Mucosa of stomach (tissue), 1 donor: ENCODE results near the gene EFHC1.
"Not testable (repeated sequence)": the region's sequence is repeated elsewhere in the genome, so short reads cannot be mapped to it uniquely, and the experiment has no call there.

Experiments
- H3K27me3 ChIP-seq: one replicate; pipeline ENCODE4 v1.7.0; 2013; ENCODE audit warnings: mild to moderate bottlenecking, low read length; ENCODE audit not compliant: control insufficient read depth, insufficient read depth
- H3K36me3 ChIP-seq: one replicate; pipeline ENCODE4 v1.7.0; 2013; ENCODE audit warnings: low read length; ENCODE audit not compliant: control insufficient read depth, insufficient read depth
- H3K4me1 ChIP-seq: one replicate; pipeline ENCODE4 v1.7.0; 2013; ENCODE audit warnings: mild to moderate bottlenecking, low read length; ENCODE audit not compliant: control insufficient read depth, insufficient read depth
- H3K4me3 ChIP-seq: one replicate; pipeline ENCODE4 v1.7.0; 2013; ENCODE audit warnings: low read length
- H3K9ac ChIP-seq: one replicate; pipeline ENCODE4 v1.7.0; 2013; ENCODE audit warnings: mild to moderate bottlenecking, low read length, moderate library complexity
- H3K9me3 ChIP-seq: one replicate; pipeline ENCODE4 v1.7.0; 2013; ENCODE audit warnings: mild to moderate bottlenecking, low read length, moderate library complexity; ENCODE audit not compliant: control insufficient read depth
- donor health status: Pancreatic carcinoma.

EFHC1 gene

GRCh38 chr6:52388119-52388518, 32.0 kb upstream of the EFHC1 start:
- H3K4me3 ChIP-seq, H3K27me3 ChIP-seq, H3K9me3 ChIP-seq, H3K36me3 ChIP-seq, H3K9ac ChIP-seq: not testable (repeated sequence)
- H3K4me1 ChIP-seq, result peaks cover 45% of the 10 kb centered on the region

- no peaks in the 10 kb centered on the region for H3K27me3 ChIP-seq
- H3K4me3 ChIP-seq, result no peak overlapping the region
- peaks cover 44% of the 10 kb centered on the region for H3K4me1 ChIP-seq
- no peaks in the 10 kb centered on the region for H3K9me3 ChIP-seq
- no peaks in the 10 kb centered on the region for H3K36me3 ChIP-seq
- H3K9ac ChIP-seq, result no peak overlapping the region
Observed at GRCh38 chr6:52388790-52389189, 31.4 kb upstream of the EFHC1 start.

- Histone ChIP-seq H3K9ac (no peak overlapping the region), H3K27me3 (no peaks in the 10 kb centered on the region), H3K36me3 (no peaks in the 10 kb centered on the region), H3K4me1 (peaks cover 44% of the 10 kb centered on the region), H3K9me3 (no peaks in the 10 kb centered on the region), H3K4me3 (no peak overlapping the region)
Observed at GRCh38 chr6:52389264-52389625, 30.9 kb upstream of the EFHC1 start.

GRCh38 chr6:52389626-52390360, 30.3 kb upstream of the EFHC1 start:
- Histone ChIP-seq H3K4me3 (peak overlapping the region; percentile 0), H3K9ac (peak overlapping the region; percentile 7), H3K4me1 (peaks cover 42% of the 10 kb centered on the region), H3K9me3 (no peaks in the 10 kb centered on the region), H3K27me3 (no peaks in the 10 kb centered on the region), H3K36me3 (no peaks in the 10 kb centered on the region)

GRCh38 chr6:52390361-52390727, 29.8 kb upstream of the EFHC1 start:
- Histone ChIP-seq H3K4me3 (peak overlapping the region; percentile 0), H3K4me1 (peaks cover 45% of the 10 kb centered on the region)

GRCh38 chr6:52391599-52391998, 28.5 kb upstream of the EFHC1 start:
- no peaks in the 10 kb centered on the region for H3K27me3 ChIP-seq
- no peaks in the 10 kb centered on the region for H3K36me3 ChIP-seq
- peaks cover 57% of the 10 kb centered on the region for H3K4me1 ChIP-seq
- no peaks in the 10 kb centered on the region for H3K9me3 ChIP-seq
- no peak overlapping the region for H3K9ac ChIP-seq
- no peak overlapping the region for H3K4me3 ChIP-seq

More at GRCh38 chr6:52390361-52390727, 29.8 kb upstream of the EFHC1 start:
- Histone ChIP-seq H3K9me3 (no peaks in the 10 kb centered on the region), H3K27me3 (no peaks in the 10 kb centered on the region), H3K36me3 (no peaks in the 10 kb centered on the region), H3K9ac (peak overlapping the region; percentile 7)

GRCh38 chr6:52392944-52393343, 27.2 kb upstream of the EFHC1 start:
- no peak overlapping the region for H3K9ac ChIP-seq
- H3K4me1 ChIP-seq, result peaks cover 65% of the 10 kb centered on the region
- no peak overlapping the region for H3K4me3 ChIP-seq
- no peaks in the 10 kb centered on the region for H3K9me3 ChIP-seq
- H3K36me3 ChIP-seq, result no peaks in the 10 kb centered on the region
- H3K27me3 ChIP-seq, result no peaks in the 10 kb centered on the region

GRCh38 chr6:52393780-52394179, 26.4 kb upstream of the EFHC1 start:
- no peak overlapping the region for H3K4me3 ChIP-seq
- H3K9ac ChIP-seq, result no peak overlapping the region
- peaks cover 61% of the 10 kb centered on the region for H3K4me1 ChIP-seq
- no peaks in the 10 kb centered on the region for H3K27me3 ChIP-seq
- H3K36me3 ChIP-seq, result no peaks in the 10 kb centered on the region
- no peaks in the 10 kb centered on the region for H3K9me3 ChIP-seq

GRCh38 chr6:52394251-52394666, 25.9 kb upstream of the EFHC1 start:
- peaks cover 57% of the 10 kb centered on the region for H3K4me1 ChIP-seq

GRCh38 chr6:52395969-52396368, 24.2 kb upstream of the EFHC1 start:
- Histone ChIP-seq H3K9me3 (no peaks in the 10 kb centered on the region), H3K36me3 (no peaks in the 10 kb centered on the region), H3K4me3 (no peak overlapping the region), H3K27me3 (no peaks in the 10 kb centered on the region), H3K4me1 (peaks cover 48% of the 10 kb centered on the region), H3K9ac (no peak overlapping the region)

More at GRCh38 chr6:52394251-52394666, 25.9 kb upstream of the EFHC1 start:
- H3K9ac ChIP-seq, result no peak overlapping the region
- no peak overlapping the region for H3K4me3 ChIP-seq
- no peaks in the 10 kb centered on the region for H3K9me3 ChIP-seq
- H3K36me3 ChIP-seq, result no peaks in the 10 kb centered on the region
- no peaks in the 10 kb centered on the region for H3K27me3 ChIP-seq

- peaks cover 12% of the 10 kb centered on the region for H3K36me3 ChIP-seq
- peaks cover 52% of the 10 kb centered on the region for H3K4me1 ChIP-seq
- no peak overlapping the region for H3K4me3 ChIP-seq
- H3K9ac ChIP-seq, result no peak overlapping the region
- H3K9me3 ChIP-seq, result no peaks in the 10 kb centered on the region
- no peaks in the 10 kb centered on the region for H3K27me3 ChIP-seq
Observed at GRCh38 chr6:52399511-52400312, 20.4 kb upstream of the EFHC1 start.

GRCh38 chr6:52400313-52401041, 19.7 kb upstream of the EFHC1 start:
- H3K9me3 ChIP-seq, result no peaks in the 10 kb centered on the region
- H3K4me3 ChIP-seq, result no peak overlapping the region
- H3K27me3 ChIP-seq, result no peaks in the 10 kb centered on the region
- H3K36me3 ChIP-seq, result peaks cover 12% of the 10 kb centered on the region
- H3K4me1 ChIP-seq, result peaks cover 47% of the 10 kb centered on the region
- no peak overlapping the region for H3K9ac ChIP-seq
